Stimulated activated naive B cell treated with anti-CD40 and anti-IgM and Interleukin-4, amounts not matched to agents 10 μg/mL and 1 μg/mL and 100 μg/mL, for 72 hours (primary cell): Measurements from ENCODE around the gene MRPS23.
A peak's percentile ranks its signal among the peaks of the same experiment; 100 is the strongest.

Source experiments
- ATAC-seq, 2 donors: fragments of 150-1000 bp; cut with Tn5 transposase; replicated peaks; 2 replicates each; pipeline ENCODE4 v1.10.0; 2021; ENCODE audit warnings: moderate library complexity in 1 of 2
- DNase-seq: peaks from one replicate; pipeline ENCODE4 v3.0.0; 2021
- H3K27ac Mint-ChIP-seq: one replicate; pipeline ENCODE4 v1.8.0; 2022; ENCODE audit warnings: mild to moderate bottlenecking, mixed read lengths
- H3K27me3 Mint-ChIP-seq, 2 donors: one replicate each; pipeline ENCODE4 v1.8.0; 2022; ENCODE audit warnings: mixed read lengths in 2 of 2
- H3K36me3 Mint-ChIP-seq, 2 donors: one replicate each; pipeline ENCODE4 v1.8.0; 2022; ENCODE audit warnings: mixed read lengths in 2 of 2, mild to moderate bottlenecking in 1 of 2
- H3K4me1 Mint-ChIP-seq, 2 donors: one replicate each; pipeline ENCODE4 v1.8.0; 2022; ENCODE audit warnings: mixed read lengths in 2 of 2, mild to moderate bottlenecking in 1 of 2
- H3K4me3 Mint-ChIP-seq, 2 donors: one replicate each; pipeline ENCODE4 v1.8.0; 2022; ENCODE audit warnings: mild to moderate bottlenecking in 2 of 2, mixed read lengths in 2 of 2, moderate library complexity in 1 of 2
- H3K9me3 Mint-ChIP-seq, 2 donors: one replicate each; pipeline ENCODE4 v1.8.0; 2022; ENCODE audit warnings: mixed read lengths in 2 of 2, mild to moderate bottlenecking in 1 of 2

MRPS23 gene

GRCh38 chr17:57874058-57874419, 24.2 kb upstream of the MRPS23 start:
- Mint-ChIP-seq H3K27me3 (peaks cover 50 to 57% of the 10 kb centered on the region in 2 donors), H3K4me1 (peaks cover 25 to 35% of the 10 kb centered on the region in 2 donors), H3K4me3 (peak overlapping the region; percentile 50 to 57), H3K9me3 (no peaks in the 10 kb centered on the region), H3K36me3 (no peaks in the 10 kb centered on the region), H3K27ac (no peak overlapping the region)
- ATAC-seq = peak; percentile 4 to 5
- no peak for DNase-seq

DNA sequence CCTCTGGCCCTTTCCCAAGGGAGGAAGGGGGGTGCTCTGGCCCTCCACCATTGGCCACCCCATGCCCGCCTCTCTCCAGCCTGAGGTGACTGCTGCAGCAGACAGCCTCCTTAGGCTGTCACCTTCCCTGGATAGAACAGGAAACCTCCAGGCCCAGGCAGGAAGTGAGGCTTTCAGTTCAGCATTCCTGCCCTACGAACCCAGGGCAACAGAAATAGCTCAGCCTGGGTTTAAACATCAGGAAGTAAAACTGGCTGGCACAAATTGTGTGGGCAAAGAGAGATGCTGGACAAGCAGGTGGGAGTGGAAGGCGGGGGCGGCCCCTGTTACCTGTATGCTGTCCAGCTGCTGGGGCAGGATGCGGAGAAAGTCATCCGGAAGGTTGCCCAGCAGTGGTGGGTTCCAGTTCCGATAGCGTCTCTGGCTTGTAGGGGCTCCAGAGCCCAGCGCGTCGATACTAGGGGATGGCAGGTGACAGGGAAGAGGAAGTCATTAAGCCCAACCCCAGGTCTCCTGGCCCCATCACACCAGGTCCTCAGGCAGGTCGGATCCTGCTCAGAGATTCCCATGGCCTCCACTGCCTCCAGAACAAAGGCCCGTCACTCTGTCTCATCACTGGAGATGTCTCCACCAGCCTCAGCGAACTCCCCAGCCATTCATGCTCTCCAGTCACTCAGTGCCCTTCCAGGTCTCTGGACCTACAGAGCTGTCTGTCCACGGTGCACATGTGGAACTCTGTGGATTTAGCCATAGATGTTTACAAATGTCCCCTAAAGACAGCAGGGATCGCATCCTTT, 23.6 kb upstream of the MRPS23 start:
- Mint-ChIP-seq H3K27ac (no peak overlapping the region), H3K9me3 (no peaks in the 10 kb centered on the region), H3K36me3 (no peaks in the 10 kb centered on the region), H3K27me3 (peaks cover 50 to 57% of the 10 kb centered on the region in 2 donors), H3K4me1 (peaks cover 30 to 41% of the 10 kb centered on the region in 2 donors), H3K4me3 (no peak overlapping the region)
- DNase-seq = no peak
- ATAC-seq = no peak

DNA sequence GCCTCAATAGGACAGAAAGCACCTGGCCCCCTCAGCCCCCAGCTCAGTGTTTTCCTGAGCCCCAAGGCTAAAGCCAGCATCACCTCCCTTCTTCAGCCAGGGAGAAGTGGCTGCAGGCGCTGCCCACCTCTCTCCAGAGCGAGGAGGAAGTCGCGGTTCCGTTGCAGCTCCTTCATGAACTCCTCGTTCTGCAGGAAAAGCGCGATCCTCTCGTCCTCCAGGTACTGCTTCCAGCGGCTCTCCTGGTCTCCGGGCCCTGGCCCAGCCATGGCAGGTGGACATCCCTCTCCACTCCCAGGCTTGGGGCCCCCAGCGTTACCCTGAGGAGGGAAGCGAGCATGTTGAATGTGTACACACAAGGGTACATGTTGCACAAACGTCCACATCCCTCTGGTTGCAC, 22.7 kb upstream of the MRPS23 start:
- H3K4me1 Mint-ChIP-seq = peaks cover 39 to 50% of the 10 kb centered on the region in 2 donors
- peaks cover 50 to 57% of the 10 kb centered on the region in 2 donors for H3K27me3 Mint-ChIP-seq
- ATAC-seq = no peak
- no peak overlapping the region for H3K27ac Mint-ChIP-seq
- DNase-seq = no peak
- no peaks in the 10 kb centered on the region for H3K9me3 Mint-ChIP-seq
- H3K4me3 Mint-ChIP-seq = no peak overlapping the region
- no peaks in the 10 kb centered on the region for H3K36me3 Mint-ChIP-seq

GRCh38 chr17:57871863-57872262, 22.0 kb upstream of the MRPS23 start:
- Mint-ChIP-seq H3K36me3 (no peaks in the 10 kb centered on the region), H3K27me3 (peaks cover 50 to 57% of the 10 kb centered on the region in 2 donors), H3K9me3 (no peaks in the 10 kb centered on the region), H3K4me3 (no peak overlapping the region), H3K4me1 (peaks cover 42 to 55% of the 10 kb centered on the region in 2 donors), H3K27ac (no peak overlapping the region)
- DNase-seq = no peak
- no peak for ATAC-seq

DNA sequence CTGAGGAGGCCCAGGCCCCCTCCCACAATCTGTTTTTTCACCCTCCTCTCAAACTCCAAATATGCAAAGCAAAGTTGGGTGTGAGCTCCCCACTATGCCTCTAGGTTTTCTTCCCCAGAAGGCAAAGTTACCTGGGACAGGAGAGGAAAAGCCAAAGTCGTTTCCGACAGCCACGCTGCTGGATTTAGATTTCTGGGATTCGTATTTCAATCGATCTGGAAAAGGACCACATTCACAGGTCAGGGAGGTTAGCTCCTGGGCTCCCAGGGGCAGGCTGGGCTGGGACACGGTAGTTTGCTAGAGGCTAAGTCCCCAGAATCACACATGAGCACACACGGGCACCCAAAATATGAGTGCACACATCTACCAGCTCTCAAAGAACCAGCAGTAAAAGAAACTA, 21.3 kb upstream of the MRPS23 start:
- H3K36me3 Mint-ChIP-seq = no peaks in the 10 kb centered on the region

GRCh38 chr17:57870283-57870635, 20.4 kb upstream of the MRPS23 start:
- Mint-ChIP-seq H3K27me3 (peaks cover 38 to 43% of the 10 kb centered on the region in 2 donors), H3K36me3 (no peaks in the 10 kb centered on the region), H3K9me3 (no peaks in the 10 kb centered on the region), H3K27ac (no peak overlapping the region), H3K4me1 (peaks cover 40 to 53% of the 10 kb centered on the region in 2 donors), H3K4me3 (no peak overlapping the region)
- no peak for DNase-seq
- ATAC-seq = no peak

More for the DNA sequence above, 21.3 kb upstream of the MRPS23 start:
- ATAC-seq (no peak), DNase-seq (no peak)
- Mint-ChIP-seq H3K4me3 (no peak overlapping the region), H3K27ac (no peak overlapping the region), H3K27me3 (peaks cover 46 to 52% of the 10 kb centered on the region in 2 donors), H3K4me1 (peaks cover 42 to 55% of the 10 kb centered on the region in 2 donors), H3K9me3 (no peaks in the 10 kb centered on the region)

DNA sequence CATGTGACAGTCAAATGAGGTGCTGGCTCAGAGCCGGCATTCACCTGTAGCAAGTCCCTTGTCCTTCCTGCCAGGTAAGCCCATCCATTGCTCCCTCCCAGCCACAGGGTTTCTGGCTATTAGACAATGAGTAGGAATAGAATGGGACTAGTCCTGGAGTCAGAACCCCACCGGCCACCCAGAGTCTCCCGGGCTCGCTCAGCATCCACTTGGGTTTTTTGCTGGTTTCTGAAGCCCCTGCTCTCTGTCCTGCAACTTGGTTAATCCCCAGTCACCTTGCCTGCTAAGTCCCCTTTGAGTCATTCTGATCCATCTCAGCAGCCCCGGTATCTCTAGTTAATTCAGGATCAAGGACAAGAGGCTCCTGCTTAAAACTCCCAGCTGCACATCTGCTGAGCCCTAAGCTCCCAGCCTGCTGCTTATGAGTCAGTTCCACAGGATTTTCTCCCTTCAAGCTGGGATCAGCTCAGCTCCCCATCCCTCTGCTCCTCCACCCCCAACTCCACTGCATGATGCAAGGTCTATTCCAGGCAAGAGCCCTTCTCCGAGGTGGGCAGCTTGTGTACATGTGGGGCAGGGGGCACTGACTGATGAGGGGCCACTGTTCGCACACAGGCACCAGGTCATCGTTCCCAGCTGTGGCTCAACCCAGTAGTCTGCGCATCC, 19.9 kb upstream of the MRPS23 start:
- H3K4me3 Mint-ChIP-seq = no peak overlapping the region
- peaks cover 37 to 38% of the 10 kb centered on the region in 2 donors for H3K27me3 Mint-ChIP-seq
- H3K27ac Mint-ChIP-seq = no peak overlapping the region
- no peaks in the 10 kb centered on the region for H3K36me3 Mint-ChIP-seq
- H3K9me3 Mint-ChIP-seq = no peaks in the 10 kb centered on the region
- ATAC-seq (no peak), DNase-seq (no peak)
- H3K4me1 Mint-ChIP-seq = peaks cover 38 to 48% of the 10 kb centered on the region in 2 donors

DNA sequence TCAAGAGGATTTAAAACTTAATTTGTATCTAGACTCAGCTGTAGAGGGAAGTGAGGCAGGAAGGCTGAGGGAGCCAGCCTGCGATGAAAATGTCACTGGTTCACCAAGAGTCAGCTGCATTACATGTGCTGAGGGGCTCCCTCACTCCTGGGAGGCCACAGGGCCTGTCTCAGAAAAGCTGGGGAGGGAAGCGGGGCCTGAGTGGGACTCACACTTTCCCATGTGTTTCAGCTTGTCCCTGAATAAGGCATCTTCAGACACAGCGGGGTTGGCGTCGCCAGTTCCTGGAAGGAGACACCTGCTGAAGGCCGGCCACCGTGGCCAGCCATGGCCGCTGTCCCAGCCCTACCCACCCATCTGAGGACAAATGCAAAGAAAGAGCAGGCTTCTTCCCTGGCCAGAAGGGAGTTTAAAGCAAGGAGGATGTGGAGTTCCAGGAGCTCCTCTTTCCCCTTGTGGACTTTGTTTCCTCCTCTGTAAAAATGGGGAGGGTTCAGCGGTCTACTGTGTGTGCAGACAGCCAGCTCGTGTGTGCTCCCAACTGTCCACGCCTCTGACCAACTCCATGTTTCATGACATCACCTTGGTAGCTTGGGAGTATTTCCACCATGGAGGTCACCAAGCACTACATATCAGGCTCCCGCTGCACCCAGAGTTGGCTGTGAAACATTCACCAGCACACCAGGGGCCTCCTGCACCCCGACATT, 19.2 kb upstream of the MRPS23 start:
- Mint-ChIP-seq H3K9me3 (no peaks in the 10 kb centered on the region), H3K4me3 (no peak overlapping the region), H3K27me3 (peaks cover 35 to 40% of the 10 kb centered on the region in 2 donors), H3K4me1 (peaks cover 36 to 41% of the 10 kb centered on the region in 2 donors), H3K36me3 (no peaks in the 10 kb centered on the region), H3K27ac (peak overlapping the region; percentile 51)
- no peak for ATAC-seq
- no peak for DNase-seq

DNA sequence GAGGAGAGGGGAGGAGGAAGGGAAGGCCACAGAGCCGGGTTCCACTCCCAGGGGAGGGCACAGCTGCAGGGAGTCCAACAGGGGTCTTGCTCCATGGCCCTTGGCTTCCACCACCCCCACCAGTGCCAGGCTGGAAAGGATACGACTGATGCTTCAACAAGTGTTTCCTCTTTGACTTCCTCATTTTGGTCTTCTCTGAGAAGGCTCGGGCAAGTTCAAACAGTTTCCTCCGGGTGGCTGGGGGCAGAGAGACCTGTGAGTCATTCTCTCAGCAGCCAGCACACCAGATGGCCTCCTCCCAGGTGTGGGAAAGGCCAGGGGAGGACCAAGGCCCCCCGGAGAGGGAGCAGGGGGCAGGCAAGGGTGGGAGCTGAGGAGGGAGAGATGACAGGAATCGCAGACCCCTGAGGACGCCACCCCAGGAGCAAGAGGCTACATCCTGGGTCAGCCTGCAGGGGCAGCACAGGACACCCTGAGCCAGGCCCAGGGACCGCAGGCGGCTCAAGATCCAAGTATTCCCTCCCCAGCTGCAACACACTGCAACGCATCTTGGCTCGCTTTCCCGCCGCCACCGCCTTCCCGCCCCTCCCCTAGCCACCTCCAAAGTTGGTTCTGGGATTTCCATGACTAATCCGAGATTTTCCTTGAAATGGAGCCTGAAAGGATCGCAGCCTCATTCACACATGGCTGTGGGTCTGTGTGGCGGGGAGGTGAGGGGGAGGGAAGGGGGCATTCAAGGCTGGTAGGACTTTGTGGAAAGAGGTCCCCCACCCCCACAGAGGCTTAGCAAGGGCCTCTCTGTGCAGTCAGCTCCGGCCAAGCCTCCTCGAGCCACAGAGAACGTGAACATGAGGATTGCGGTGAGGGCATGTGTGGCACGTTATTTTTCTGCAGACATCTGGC, 18.4 kb upstream of the MRPS23 start:
- Mint-ChIP-seq H3K4me1 (peaks cover 28 to 33% of the 10 kb centered on the region in 2 donors), H3K36me3 (no peaks in the 10 kb centered on the region), H3K27ac (peak overlapping the region; percentile 82), H3K4me3 (peak overlapping the region; percentile 59 to 63), H3K27me3 (peaks cover 33 to 35% of the 10 kb centered on the region in 2 donors), H3K9me3 (no peaks in the 10 kb centered on the region)
- DNase-seq = peak; percentile 75
- peak; percentile 92 to 94 for ATAC-seq

- Mint-ChIP-seq H3K36me3 (no peaks in the 10 kb centered on the region), H3K4me1 (peaks cover 20 to 24% of the 10 kb centered on the region in 2 donors), H3K9me3 (no peaks in the 10 kb centered on the region), H3K27ac (peak overlapping the region; percentile 56), H3K27me3 (peaks cover 31 to 32% of the 10 kb centered on the region in 2 donors), H3K4me3 (no peak overlapping the region)
- DNase-seq = no peak
- no peak for ATAC-seq
These were observed 17.3 kb upstream of the MRPS23 start for GRCh38 chr17:57867126-57867525.

- H3K27ac Mint-ChIP-seq = peak overlapping the region; percentile 56
- no peak for DNase-seq
- ATAC-seq = no peak
- no peak overlapping the region for H3K4me3 Mint-ChIP-seq
- no peaks in the 10 kb centered on the region for H3K36me3 Mint-ChIP-seq
- H3K4me1 Mint-ChIP-seq = peaks cover 17 to 24% of the 10 kb centered on the region in 2 donors
- no peaks in the 10 kb centered on the region for H3K9me3 Mint-ChIP-seq
- H3K27me3 Mint-ChIP-seq = peaks cover 27 to 28% of the 10 kb centered on the region in 2 donors
These were observed 16.9 kb upstream of the MRPS23 start for GRCh38 chr17:57866723-57867122.

GRCh38 chr17:57866319-57866718, 16.5 kb upstream of the MRPS23 start:
- peak overlapping the region; percentile 75 for H3K27ac Mint-ChIP-seq

DNA sequence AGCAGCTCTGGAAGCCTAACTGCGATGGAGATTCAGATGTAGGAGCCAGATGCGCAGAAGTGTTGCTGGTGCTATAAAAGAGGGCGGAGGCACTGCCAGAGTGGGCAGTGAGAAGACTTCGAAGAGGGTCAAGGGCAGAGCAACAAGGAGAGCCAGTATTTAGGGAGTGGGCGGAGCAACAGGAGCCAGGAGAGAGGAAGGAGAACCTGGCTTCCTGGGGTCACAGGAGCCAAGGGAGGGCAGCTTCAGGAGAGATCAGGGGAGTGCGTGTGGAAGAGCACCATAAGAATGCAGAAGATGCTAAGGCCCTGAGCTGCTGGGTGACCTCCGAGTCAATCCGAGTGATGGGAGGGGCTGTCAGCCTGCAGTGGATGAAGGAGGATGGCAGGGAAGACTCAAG, 14.4 kb upstream of the MRPS23 start:
- Mint-ChIP-seq H3K36me3 (no peaks in the 10 kb centered on the region), H3K4me3 (no peak overlapping the region), H3K27ac (no peak overlapping the region), H3K9me3 (no peaks in the 10 kb centered on the region), H3K27me3 (peaks cover 26 to 34% of the 10 kb centered on the region in 2 donors), H3K4me1 (peaks cover 27 to 33% of the 10 kb centered on the region in 2 donors)
- ATAC-seq = no peak
- DNase-seq = no peak

More at GRCh38 chr17:57866319-57866718, 16.5 kb upstream of the MRPS23 start:
- H3K4me1 Mint-ChIP-seq = peaks cover 17 to 25% of the 10 kb centered on the region in 2 donors
- DNase-seq (no peak), ATAC-seq (no peak)
- no peaks in the 10 kb centered on the region for H3K36me3 Mint-ChIP-seq
- H3K9me3 Mint-ChIP-seq = no peaks in the 10 kb centered on the region
- H3K27me3 Mint-ChIP-seq = peaks cover 28 to 29% of the 10 kb centered on the region in 2 donors
- H3K4me3 Mint-ChIP-seq = no peak overlapping the region
